Upper lobe of left lung (tissue), 4 donors: ENCODE measurements around the gene TRAF5.

Experiments
- CTCF ChIP-seq, 6 experiments: fragments of 450-650 bp in 4 of 6; fragments of 200-600 bp in 2 of 6; sonication (generic) in 2 of 6; IDR thresholded peaks; one replicate each; pipeline ENCODE4 v1.5.1; 2016 to 2019; ENCODE audit warnings: antibody characterized with exemption in 6 of 6
- EP300 ChIP-seq, 4 donors: sonication (generic); formaldehyde crosslinking; IDR thresholded peaks; one replicate each; pipeline ENCODE4 v1.5.1; 2017; ENCODE audit warnings: antibody characterized with exemption in 4 of 4, control low read depth in 2 of 4
- POLR2A ChIP-seq, 4 donors: fragments of 450-650 bp; IDR thresholded peaks; one replicate each; pipeline ENCODE4 v1.5.1; 2016 to 2017; ENCODE audit warnings: antibody characterized with exemption in 4 of 4, mild to moderate bottlenecking in 2 of 4
- POLR2AphosphoS5 ChIP-seq, 2 donors: sonication (generic); formaldehyde crosslinking; IDR thresholded peaks; one replicate each; pipeline ENCODE4 v1.5.1; 2017; ENCODE audit warnings: antibody characterized with exemption in 2 of 2

GRCh38 chr1:211331011-211331709 is 4.5 kb downstream of the TRAF5 start:
- TF ChIP-seq EP300 (IDR thresholded peaks at IDR 0.05) (no peak), CTCF (IDR thresholded peaks at IDR 0.05) (no peak), POLR2AphosphoS5 (IDR thresholded peaks at IDR 0.05) (no peak), POLR2A (IDR thresholded peaks at IDR 0.05) (no peak)
